Esophagus (tissue), 2 donors: ENCODE measurements around the gene UBR3. TPM values are rescaled to one million over a fixed set of nuclear protein-coding genes. Genes with fewer than 3 reads are reported as not detected.
"Not testable (repeated sequence)": the region's sequence is repeated elsewhere in the genome, so short reads cannot be mapped to it uniquely, and the experiment has no call there.

Experiments
- H3K27ac ChIP-seq, 2 donors: one replicate each; pipeline ENCODE4 v1.5.1; 2013; ENCODE audit warnings: low read depth in 2 of 2, mild to moderate bottlenecking in 2 of 2, inconsistent platforms in 1 of 2, low read length in 1 of 2, moderate library complexity in 1 of 2
- H3K27me3 ChIP-seq, 2 donors: one replicate each; pipeline ENCODE4 v1.6.1; 2013; ENCODE audit warnings: low read length in 2 of 2, control low read depth in 1 of 2, mild to moderate bottlenecking in 1 of 2; ENCODE audit not compliant: insufficient read depth in 2 of 2, control insufficient read depth in 1 of 2
- H3K36me3 ChIP-seq, 2 donors: one replicate each; pipeline ENCODE4 v1.6.1; 2013; ENCODE audit warnings: low read length in 1 of 2; ENCODE audit not compliant: control insufficient read depth in 2 of 2, insufficient read depth in 2 of 2
- H3K4me1 ChIP-seq, 2 donors: one replicate each; pipeline ENCODE4 v1.6.1; 2013; ENCODE audit warnings: low read length in 1 of 2; ENCODE audit not compliant: control insufficient read depth in 2 of 2, insufficient read depth in 2 of 2
- H3K4me3 ChIP-seq, 2 donors: one replicate each; pipeline ENCODE4 v1.5.1; 2013; ENCODE audit warnings: low read length in 2 of 2, mild to moderate bottlenecking in 2 of 2, low read depth in 1 of 2, moderate library complexity in 1 of 2
- H3K9me3 ChIP-seq, 2 donors: one replicate each; pipeline ENCODE4 v1.6.1; 2013; ENCODE audit warnings: mild to moderate bottlenecking in 2 of 2, low read depth in 1 of 2, low read length in 1 of 2, moderate library complexity in 1 of 2; ENCODE audit not compliant: control insufficient read depth in 2 of 2, insufficient read depth in 1 of 2
- WGBS, 2 donors: extraction: QIAGEN DNeasy Blood & Tissue Kit; methylation state at CpG; one replicate each; pipeline ENCODE4 v1.1.7; 2013; 5-methylcytosine and 5-hydroxymethylcytosine counted together
- polyA plus RNA-seq, 2 donors: library from polyadenylated mRNA; stranded (reverse); fragments of 200-250 nt; gene quantifications; one replicate each; pipeline ENCODE4 v1.2.3, GENCODE V29; 2013
- donor health status: healthy with polysubstance abuse.
- donor health status: Bipolar disorder and iron deficiency.

Gene UBR3
- polyA plus RNA-seq, 2 donors = 9.8 TPM

GRCh38 chr2:169923977-169924376 is 96.7 kb downstream of the UBR3 start:
- H3K27me3 ChIP-seq = no peaks in the 10 kb centered on the region
- H3K27ac ChIP-seq = no peak overlapping the region
- no peaks in the 10 kb centered on the region for H3K9me3 ChIP-seq
- peaks cover 0 to 3% of the 10 kb centered on the region in 2 donors for H3K36me3 ChIP-seq
- no peak overlapping the region for H3K4me3 ChIP-seq
- no peaks in the 10 kb centered on the region for H3K4me1 ChIP-seq

GRCh38 chr2:169925968-169926367 is 98.7 kb downstream of the UBR3 start:
- 93% methylated on average over 2 of the region's 2 CpGs for WGBS, 2 donors
- H3K9me3 ChIP-seq = no peaks in the 10 kb centered on the region
- no peaks in the 10 kb centered on the region for H3K4me1 ChIP-seq
- H3K27me3 ChIP-seq = no peaks in the 10 kb centered on the region
- H3K4me3 ChIP-seq = no peak overlapping the region
- H3K36me3 ChIP-seq = no peaks in the 10 kb centered on the region
- no peak overlapping the region for H3K27ac ChIP-seq

GRCh38 chr2:169928463-169928864 is 101.2 kb downstream of the UBR3 start:
- H3K9me3 ChIP-seq = no peaks in the 10 kb centered on the region
- H3K27me3 ChIP-seq = no peaks in the 10 kb centered on the region
- no peak overlapping the region for H3K4me3 ChIP-seq
- H3K27ac ChIP-seq = no peak overlapping the region
- H3K4me1 ChIP-seq = no peaks in the 10 kb centered on the region
- 47 to 56% methylated on average over 1 of the region's 1 CpG for WGBS, 2 donors
- no peaks in the 10 kb centered on the region for H3K36me3 ChIP-seq

GRCh38 chr2:169933124-169933711 is 106.0 kb downstream of the UBR3 start:
- H3K9me3 ChIP-seq = no peaks in the 10 kb centered on the region
- H3K27ac ChIP-seq = no peak overlapping the region
- H3K4me1 ChIP-seq = no peaks in the 10 kb centered on the region
- H3K36me3 ChIP-seq = no peaks in the 10 kb centered on the region
- H3K27me3 ChIP-seq = no peaks in the 10 kb centered on the region
- H3K4me3 ChIP-seq = no peak overlapping the region
- 46 to 49% methylated on average over 2 of the region's 2 CpGs for WGBS, 2 donors

- not testable (repeated sequence) for H3K36me3 ChIP-seq, H3K27ac ChIP-seq, H3K9me3 ChIP-seq, H3K27me3 ChIP-seq, H3K4me1 ChIP-seq, H3K4me3 ChIP-seq
- WGBS, 2 donors = 98 to 100% methylated on average over 5 of the region's 5 CpGs
Observed at GRCh38 chr2:169936652-169937051, 109.4 kb downstream of the UBR3 start.

GRCh38 chr2:169945515-169945914 is 118.3 kb downstream of the UBR3 start:
- Histone ChIP-seq H3K36me3 (peaks cover 0 to 3% of the 10 kb centered on the region in 2 donors), H3K9me3 (no peaks in the 10 kb centered on the region), H3K4me1 (no peaks in the 10 kb centered on the region), H3K4me3 (no peak overlapping the region), H3K27ac (no peak overlapping the region), H3K27me3 (no peaks in the 10 kb centered on the region)
- WGBS, 2 donors = 96 to 98% methylated on average over 1 of the region's 1 CpG

- Histone ChIP-seq H3K36me3 (peaks cover 0 to 3% of the 10 kb centered on the region in 2 donors), H3K4me3 (no peak overlapping the region), H3K4me1 (no peaks in the 10 kb centered on the region), H3K27ac (no peak overlapping the region), H3K9me3 (no peaks in the 10 kb centered on the region), H3K27me3 (no peaks in the 10 kb centered on the region)
- WGBS, 2 donors = 92 to 95% methylated on average over 2 of the region's 2 CpGs
Observed at GRCh38 chr2:169946092-169946491, 118.8 kb downstream of the UBR3 start.

GRCh38 chr2:169946546-169946945 is 119.3 kb downstream of the UBR3 start:
- Histone ChIP-seq H3K27me3 (no peaks in the 10 kb centered on the region), H3K36me3 (peaks cover 0 to 3% of the 10 kb centered on the region in 2 donors), H3K4me3 (no peak overlapping the region), H3K4me1 (no peaks in the 10 kb centered on the region), H3K9me3 (no peaks in the 10 kb centered on the region), H3K27ac (no peak overlapping the region)
- 98 to 99% methylated on average over 1 of the region's 1 CpG for WGBS, 2 donors

GRCh38 chr2:169955940-169956339 is 128.7 kb downstream of the UBR3 start:
- Histone ChIP-seq H3K27ac (no peak overlapping the region), H3K4me3 (no peak overlapping the region), H3K36me3 (peaks cover 0 to 3% of the 10 kb centered on the region in 2 donors), H3K9me3 (no peaks in the 10 kb centered on the region), H3K27me3 (no peaks in the 10 kb centered on the region), H3K4me1 (no peaks in the 10 kb centered on the region)

GRCh38 chr2:169957219-169957618 is 130.0 kb downstream of the UBR3 start:
- 95 to 98% methylated on average over 5 of the region's 5 CpGs for WGBS, 2 donors
- H3K4me1 ChIP-seq, H3K36me3 ChIP-seq, H3K27me3 ChIP-seq, H3K4me3 ChIP-seq, H3K27ac ChIP-seq, H3K9me3 ChIP-seq: not testable (repeated sequence)
